NCI-H2196 (cell line): ENCODE measurements around the gene INPP5A.
"Not testable (repeated sequence)": the region's sequence is repeated elsewhere in the genome, so short reads cannot be mapped to it uniquely, and the experiment has no call there.

Source experiments
- DNase-seq: peaks from one replicate; lab custom pipeline; 2025; ENCODE audit not compliant: unreplicated experiment; lab: John Stamatoyannopoulos, UW

The INPP5A gene

DNA sequence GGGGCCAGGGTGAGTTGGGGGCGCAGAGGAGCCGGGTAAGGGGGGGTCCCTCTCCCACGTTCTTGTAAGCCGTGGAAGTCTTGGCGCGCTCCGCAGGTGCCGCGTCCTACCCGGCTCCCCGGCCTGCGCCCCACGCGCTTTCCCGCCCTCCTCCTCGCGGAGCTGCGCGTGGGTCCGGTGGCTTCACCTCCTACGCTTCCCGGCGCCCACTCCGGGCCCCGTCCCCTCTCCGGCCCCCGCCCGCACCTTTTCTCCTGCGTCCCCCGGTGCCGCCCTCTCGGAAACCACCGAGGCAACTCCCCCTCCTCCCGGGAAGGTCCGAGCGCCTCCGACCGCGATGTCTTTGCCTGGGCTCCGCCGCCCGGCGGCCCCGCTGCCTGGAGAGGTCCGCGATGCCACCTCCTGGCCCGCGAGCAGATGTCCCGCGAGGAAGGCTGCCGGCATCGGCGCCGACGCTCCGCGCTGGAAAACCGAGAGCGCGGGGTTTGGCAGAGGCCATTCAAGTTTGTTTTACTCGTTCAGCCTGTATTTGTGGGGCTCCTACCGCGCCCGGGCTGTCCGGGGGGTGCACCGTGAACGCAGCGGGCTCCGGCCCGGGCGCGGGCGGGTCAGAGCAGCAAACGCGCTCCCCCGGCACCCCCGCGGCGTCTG, 250.7 kb downstream of the INPP5A start:
- DNase-seq = no peak

DNA sequence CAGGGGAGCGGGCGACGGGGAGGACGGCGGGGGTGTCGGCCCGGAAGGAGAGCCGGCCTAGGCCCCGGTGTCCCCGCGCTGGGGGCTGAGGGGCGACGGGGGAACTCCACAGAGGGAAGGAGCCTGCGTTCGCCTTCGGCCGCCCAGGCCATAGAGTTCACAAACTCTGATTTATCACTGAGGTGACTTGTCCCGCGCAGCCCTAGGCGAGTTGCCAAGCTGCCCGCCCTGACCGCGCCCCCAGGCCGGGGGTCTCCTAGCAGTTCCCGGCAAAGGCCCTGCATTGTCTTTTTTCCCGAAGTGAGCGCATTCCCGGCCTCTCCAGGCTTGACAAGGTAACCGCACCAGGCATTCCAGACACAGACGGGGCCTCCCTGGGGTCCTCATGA, 251.2 kb downstream of the INPP5A start:
- DNase-seq = no peak

DNA sequence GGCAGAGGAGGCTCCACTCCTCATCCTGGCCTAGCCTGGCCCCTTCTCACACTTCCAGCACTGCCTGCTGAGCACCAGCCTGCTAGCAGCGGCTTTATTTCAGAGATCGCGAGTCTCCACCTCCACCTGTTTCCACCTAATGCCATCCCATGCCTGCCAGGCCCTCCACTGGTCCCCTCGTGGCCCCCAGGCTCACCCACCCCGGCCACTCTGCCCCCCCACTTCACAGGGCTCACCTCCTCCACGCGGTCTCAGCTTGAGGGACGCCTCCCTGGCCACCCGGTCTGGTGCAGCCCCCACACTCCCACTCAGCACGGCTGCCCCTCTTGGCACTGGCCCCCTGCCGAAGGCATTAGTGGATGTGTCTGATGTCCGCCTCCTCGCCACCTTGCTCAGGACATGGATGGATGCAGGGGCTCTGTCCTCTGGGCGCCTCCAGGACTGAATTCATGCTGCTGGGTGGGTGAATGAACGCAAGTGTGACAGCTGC, 252.1 kb downstream of the INPP5A start:
- DNase-seq = no peak

DNA sequence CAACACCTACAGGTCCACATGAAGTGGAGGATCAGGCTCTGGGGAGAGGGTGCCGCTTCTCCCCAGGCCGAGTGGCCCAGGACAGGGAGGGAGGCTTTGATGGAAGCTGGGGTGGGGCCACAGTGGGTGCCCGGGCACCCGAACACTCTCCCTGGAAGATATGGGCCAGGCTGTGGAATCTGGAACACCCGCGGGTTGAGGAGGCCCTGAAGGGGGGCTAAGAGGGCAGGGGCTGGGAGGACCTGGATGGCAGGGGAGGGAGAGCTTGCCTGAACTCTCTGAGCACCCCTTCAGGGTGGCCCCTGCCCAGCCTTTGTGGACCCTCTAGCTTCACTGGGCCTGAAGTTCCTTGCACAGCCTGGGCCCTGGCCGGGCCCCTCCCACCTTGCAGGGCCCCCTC, 252.9 kb downstream of the INPP5A start:
- no peak for DNase-seq

DNA sequence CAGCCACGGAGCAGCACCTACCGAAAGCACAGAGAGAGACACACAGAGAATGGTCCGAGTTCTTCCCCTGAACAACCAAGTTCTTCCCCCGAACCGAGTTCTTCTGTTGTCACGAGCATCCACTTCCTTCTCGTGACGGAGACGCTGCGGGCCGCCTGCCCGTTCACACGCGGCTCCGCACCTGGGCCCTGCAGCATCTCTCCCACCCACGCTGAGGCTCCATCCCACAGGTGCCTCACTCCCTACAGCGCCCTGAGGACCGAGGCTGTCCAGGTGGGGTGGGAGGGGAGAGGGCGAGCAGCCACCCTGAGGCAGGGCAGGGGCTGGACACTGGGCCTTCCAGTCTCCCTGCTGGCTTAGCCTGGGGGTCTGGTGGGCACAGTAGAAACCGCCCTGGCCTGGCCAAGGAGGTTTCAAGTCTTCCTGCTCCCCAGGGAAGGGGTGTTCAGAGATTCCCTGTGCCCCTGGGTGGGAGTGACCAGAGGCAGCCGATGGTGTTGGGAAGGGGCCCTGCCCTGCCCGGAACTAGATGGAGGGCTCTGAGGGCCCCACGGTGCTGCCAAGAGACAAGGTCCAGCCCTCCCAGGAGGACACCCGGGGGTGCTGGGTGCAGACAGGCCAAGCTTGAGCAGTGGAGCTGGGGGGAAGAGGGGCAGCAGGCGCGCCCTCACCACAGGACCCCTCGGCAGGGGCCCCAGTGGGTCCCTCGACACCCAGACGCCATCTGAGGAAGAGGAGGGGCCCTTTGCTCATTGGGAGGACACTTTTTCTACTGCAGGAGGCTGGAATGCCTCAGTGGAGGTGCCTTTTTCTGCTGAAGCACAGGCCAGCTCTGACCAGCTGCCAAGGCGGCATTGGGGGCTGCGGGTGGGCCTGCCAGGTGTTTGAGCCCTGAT, 253.6 kb downstream of the INPP5A start:
- no peak for DNase-seq

DNA sequence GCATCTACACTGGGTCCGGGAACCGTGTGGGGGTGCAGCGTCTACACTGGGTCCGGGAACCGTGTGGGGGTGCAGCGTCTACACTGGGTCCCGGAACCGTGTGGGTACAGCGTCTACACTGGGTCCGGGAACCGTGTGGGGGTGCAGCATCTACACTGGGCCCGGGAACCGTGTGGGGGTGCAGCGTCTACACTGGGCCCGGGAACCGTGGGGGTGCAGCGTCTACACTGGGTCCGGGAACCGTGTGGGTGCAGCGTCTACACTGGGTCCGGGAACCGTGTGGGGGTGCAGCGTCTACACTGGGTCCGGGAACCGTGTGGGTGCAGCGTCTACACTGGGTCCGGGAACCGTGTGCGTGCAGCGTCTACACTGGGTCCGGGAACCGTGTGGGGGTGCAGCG, 254.5 kb downstream of the INPP5A start:
- DNase-seq = not testable (repeated sequence)

DNA sequence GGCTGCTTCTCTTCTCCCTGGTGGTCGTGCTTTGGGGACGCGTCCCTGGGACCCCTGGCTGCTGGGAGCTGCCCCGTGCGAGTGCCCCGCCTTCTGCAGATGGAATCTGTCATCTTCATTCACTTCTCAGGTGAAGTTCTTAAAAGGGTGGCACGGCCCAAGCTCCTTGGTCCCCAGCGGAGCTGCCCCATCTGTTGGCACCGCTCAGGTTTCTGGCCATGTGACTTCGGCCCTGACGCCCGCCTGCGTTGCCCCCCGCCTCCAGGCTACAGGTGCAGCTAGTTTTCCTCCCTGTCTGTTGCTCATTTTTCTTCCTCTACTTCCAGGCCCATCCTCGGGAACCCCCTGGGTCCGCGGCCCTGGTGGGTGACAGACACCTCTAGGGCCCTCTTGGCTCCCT, 255.2 kb downstream of the INPP5A start:
- DNase-seq = no peak

DNA sequence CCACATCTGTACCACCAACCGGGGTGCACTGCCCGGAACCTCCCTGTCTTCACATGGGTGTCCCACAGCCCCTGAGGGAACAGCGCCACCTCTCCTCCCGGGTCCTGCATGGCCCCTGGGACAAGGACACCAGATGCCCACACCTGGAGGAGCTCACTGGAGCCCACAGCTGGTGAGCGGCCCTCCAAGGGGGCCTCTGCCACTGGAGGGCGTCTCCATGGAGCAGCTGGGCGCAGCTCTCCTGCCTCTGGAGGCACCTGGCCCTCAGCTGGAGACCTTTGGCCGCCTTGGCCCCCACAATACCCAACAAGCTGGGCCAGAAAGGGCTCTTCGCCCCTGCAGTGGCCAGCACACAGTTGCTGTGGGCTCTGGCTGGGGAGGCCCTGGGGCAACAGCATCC, 255.6 kb downstream of the INPP5A start:
- no peak for DNase-seq

DNA sequence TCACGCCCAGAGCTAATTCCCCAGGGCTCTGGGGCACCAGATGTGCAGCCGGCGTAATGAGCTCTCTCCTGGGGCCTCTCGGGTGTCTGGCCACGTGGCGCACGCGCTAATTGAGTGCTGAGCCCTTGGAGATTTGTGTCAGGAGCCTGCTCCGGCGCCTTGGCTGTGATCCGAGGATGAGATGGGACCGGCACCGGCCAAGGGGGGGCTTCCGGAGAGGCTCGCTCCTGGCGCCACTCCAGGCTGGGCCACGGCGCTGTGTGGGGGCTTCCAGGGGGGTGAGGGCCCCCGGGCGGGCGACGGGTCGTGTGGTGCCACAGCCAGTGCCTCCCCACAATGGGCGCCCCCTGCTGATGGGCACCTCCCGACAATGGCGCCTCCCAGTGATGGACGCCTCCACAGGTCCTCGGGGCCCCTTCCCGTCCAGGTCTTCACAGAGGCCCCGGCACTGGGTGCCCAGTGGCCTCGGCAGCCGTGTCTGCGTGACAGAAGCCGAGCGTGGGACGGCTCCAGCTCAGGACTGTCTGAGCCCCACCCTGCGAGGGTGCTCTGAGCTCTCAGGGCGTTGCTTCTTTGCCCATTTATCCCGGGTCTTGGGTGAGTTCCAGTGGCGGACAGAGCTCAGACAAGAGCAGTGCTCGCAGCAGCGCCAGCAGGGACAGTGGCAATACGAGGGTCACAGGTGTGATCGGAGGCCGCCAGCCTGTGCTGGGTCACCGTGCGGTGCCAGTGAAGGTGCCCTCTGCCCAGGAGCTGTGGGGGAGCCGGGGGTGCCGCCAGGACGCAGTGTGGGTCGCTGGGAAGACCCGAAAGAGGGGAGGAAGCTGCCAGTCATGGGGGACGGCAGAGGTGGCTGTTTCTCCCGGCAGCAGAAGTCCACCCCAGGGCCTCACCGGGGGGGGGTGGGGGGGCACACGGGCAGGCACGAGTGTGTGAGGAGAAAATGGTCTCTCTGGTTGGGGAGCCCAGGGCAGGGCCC, 256.6 kb downstream of the INPP5A start:
- no peak for DNase-seq

DNA sequence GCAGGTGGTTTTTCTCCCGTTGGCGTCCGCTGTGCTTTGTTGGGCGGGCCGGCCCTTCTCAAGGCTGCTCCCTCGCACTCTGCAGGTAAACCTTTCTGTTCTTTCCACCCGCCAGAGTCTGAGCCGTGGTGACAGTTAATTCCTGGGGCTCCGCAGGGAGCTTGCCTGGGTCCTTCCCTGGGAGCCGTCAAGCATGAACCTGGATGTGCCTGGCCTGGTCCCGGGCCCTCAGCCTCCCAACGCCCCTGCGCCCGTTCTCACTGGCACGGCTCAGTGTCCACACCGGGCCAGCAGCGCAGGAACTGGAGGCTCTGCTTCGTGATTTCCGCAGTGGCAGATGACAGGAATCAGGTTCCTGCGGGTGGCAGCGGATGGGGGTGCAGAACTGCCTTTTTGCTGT, 259.3 kb downstream of the INPP5A start:
- no peak for DNase-seq

DNA sequence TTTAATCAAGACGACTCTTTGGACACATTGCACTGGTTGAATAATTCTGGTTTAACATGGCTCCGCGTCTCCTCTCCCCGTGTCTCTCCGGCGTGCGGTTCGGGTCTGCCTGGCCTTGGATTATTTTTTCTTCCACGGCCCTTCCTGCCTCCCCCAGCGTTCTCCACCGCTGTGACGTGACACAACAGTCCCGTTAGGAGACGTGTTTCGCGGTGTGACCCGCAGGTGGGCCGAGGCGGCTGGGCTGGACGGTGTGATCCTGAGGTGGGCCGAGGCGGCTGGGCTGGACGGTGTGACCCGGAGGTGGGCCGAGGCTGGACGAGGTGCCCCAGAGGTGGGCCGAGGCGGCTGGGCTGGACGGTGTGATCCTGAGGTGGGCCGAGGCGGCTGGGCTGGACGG, 260.4 kb downstream of the INPP5A start:
- not testable (repeated sequence) for DNase-seq

DNA sequence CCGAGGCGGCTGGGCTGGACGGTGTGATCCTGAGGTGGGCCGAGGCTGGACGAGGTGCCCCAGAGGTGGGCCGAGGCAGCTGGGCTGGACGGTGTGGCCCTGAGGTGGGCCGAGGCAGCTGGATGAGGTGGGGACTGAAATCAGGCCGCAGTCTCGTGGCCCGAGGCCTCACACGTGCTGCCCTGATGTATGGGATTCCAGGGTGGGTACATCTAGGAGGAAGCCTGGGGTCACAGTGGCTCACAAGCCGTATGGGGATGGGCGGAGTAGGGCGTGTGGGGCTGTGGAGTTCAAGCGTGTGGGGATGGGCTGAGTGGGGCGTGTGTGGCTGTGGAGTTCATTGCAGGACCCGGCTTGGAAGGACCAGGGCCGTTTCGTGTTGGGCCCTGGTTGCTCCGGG, 260.8 kb downstream of the INPP5A start:
- no peak for DNase-seq

DNA sequence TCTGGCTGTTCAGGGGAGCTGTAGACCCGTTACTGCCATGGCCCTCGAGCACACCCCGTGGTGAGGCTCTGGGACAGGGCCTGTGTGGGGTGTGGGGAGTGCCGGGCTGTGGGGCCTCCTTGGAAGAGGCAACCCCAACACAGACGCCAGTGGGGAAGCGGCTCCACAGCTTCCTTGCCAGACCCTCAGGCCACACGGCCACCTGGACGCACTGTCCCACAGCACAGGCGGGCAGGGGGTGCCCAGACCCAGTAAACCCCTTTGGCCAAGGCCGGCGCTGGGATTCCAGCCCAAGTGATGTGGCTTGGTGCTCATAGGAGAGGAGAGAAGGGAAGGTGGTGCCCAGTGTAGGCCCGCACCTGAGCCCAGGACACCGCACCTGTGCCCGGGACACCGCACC, 261.3 kb downstream of the INPP5A start:
- no peak for DNase-seq

DNA sequence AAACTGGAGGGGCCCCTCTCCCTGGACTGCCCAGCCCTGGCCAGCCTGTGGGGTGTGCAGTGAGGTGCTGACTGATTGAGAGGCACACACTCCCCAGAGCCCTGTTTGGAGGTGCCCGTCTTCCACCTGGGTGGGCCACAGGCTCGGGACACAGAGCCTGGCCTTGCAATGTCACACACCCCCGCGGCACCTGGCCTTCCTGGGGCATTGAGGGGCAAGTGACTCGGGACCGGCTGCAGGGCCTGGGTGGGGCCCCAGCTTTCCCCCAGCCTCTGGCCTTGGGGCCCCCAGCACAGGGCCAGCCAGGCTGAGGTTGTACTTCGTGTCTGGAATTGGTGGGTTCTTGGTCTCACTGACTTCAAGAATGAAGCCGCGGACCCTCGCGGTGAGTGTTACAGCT, 262.3 kb downstream of the INPP5A start:
- no peak for DNase-seq

DNA sequence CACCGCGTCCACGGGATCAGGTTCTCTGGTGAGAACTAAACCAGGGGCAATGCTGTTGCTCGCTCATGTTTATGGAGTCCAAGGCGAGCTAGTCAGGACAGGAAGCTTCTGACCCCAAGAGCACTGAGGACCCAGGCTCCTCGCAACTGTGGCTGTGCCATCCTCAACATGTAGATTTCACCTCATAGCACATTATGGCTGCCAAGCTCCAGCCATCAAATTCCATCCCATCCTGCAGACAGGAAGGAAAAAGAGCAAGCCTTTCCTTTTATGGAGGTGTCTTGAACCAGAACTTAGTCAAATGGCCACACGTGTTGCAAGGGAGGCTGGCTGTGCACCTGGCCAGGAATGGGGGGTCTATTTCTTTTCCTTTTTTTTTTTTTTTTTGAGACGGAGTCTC, 264.5 kb downstream of the INPP5A start:
- DNase-seq = no peak

DNA sequence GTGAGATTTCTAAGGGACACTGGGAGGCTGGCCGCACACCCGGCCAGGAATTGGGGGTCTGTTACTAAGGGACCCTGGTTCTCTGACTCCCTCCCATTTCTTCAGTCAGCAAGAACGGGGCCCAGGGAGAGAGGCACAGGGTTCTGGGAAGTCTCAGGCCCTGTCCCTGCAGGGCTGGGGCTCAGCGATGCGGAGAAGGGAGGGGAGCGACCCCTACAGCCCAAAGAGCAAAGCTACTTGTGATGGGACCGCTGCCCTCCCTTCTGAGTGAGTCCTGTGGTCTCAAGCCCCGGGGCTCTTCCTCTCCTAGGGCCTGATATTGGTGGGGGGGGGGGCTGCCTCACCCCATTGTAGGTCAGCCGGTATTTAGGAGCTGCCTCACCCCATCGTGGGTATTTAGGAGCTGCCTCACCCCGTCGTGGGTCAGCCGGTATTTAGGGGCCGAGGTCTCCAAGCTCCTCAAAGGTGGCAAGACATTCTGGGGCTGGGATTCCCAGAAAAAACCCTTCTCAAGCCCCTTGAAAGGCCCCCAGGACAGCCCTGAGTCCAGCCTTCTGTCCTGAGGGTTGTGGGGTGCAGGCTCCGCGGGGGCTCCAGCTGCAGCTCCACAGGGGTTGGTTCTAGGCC, 265.2 kb downstream of the INPP5A start:
- DNase-seq = no peak

DNA sequence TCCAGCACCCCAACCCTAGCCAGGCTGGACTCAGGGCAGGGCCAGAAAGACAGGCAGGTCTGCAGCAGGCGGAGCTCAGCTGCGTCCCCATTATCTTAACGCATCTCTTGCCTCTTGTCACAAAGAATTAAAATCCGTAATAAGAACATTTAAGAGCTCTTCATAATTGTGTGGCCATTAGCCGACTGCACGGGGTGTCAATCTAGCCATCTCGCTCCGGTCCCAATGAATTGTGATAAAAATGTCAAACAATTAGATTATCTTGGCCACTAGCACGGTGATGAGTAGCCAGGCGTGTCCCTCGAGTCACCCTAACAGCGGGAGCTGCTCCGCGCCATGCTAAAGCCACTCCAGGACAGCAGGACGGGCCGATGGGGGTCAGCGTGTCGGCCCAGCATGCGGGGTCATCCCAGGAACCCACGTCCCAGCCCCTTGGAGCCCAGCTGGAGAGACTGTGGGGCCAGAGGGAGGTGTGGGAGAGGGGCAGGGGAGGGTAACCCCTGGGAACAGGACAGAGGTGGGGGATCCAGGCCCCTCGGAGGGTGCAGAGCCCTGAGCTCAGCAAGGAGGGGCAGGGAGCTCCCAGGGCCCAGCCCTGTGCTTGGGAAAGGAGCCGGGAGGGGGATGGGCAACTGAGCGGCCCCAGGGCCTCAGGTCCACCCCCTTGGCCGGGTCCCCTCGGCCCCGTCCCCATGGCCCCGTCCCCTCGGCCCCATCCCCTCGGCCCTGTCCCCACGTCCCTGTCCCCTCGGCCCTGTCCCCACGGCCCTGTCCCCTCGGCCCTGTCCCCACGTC, 266.0 kb downstream of the INPP5A start:
- DNase-seq = no peak

DNA sequence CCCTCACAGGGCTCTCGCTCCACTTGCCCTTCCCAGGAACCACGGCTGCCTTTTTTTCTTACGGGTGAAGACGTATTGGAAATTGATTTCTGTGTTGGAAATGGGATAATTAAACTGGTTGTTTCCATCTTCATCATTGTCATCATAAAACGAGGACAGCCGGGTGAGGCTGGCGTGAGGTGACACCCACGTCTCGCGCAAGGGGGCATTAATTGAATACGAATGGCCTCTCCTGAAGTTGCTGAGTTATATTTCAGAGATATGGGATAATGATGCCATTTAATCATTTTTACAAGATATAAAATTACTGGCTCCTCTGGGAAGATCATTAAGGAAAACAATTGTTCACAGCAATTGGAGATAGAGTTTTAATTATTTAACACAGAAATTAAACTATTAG, 266.7 kb downstream of the INPP5A start:
- DNase-seq = no peak

DNA sequence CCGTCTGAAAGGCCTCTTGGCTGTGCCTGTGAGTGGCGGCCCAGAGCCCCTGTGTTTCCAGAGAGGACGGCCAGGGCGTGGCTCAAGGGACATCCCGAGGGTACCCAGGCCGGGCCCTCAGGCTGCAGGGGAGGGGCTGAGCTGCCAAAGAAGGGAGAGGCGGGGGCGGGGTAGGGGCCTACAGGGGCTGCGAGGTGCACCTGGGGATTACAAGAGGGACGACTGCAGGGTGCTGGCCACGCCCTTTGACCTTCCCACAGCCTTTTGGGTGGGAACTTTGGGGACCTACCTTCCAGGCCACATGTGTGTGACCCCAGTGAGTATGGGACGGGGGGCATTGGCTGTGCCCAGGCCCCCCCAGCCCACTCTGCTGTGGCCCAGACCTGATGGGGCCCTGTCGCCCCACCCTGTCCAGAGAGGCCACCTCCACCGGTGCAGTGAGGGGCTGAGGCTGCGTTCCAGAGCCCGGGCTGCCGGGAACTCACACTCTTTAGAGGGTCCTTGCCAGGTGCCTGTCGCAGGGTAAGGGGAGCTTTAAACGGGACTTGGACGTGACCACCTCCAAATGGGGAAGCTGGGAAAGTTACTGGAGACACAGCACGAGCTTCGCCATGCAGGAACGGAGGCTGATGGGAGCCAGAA, 267.3 kb downstream of the INPP5A start:
- no peak for DNase-seq

DNA sequence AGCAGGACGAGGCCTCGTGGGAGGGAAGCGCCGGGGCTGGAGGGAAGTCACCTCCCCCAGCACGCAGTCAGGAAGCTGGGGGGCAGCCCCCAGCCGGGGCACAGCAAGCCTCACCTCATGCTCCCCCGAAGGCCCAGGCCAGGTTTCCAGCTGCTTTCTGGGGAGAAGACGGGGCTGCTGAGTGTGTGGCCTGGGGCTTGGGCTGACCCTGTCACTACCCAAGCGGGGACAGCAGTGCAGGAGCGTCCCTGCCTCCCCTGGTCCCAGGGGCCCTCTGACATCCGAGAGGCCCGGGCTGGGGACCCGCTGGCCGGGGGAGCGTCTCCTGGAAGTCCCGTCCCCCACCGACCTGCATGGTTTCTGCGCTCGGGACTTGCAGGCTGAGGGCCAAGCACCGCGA, 268.0 kb downstream of the INPP5A start:
- DNase-seq = no peak
